ENCODE results near the gene SKIC2. TPM values are rescaled to one million over a fixed set of nuclear protein-coding genes. Genes with fewer than 3 reads are reported as not detected.
"Not testable (repeated sequence)": the region's sequence is repeated elsewhere in the genome, so short reads cannot be mapped to it uniquely, and the experiment has no call there.

SKIC2 gene
- total RNA-seq, 1 donor from 2014 or later, result 35.4 TPM

- H3K27me3 ChIP-seq; DNase-seq (ENCODE audit: extremely low spot score in 2 of 2); intact Hi-C loops (cut with DNase I); H3K27ac ChIP-seq; H3K9me3 ChIP-seq; H3K4me1 ChIP-seq; H3K36me3 ChIP-seq; H3K4me3 ChIP-seq: not testable (repeated sequence)
Observed at GRCh38 chr6:32005991-32006529, 47.1 kb downstream of the SKIC2 start.

- H3K36me3 ChIP-seq; H3K9me3 ChIP-seq; H3K4me3 ChIP-seq; H3K27me3 ChIP-seq; H3K4me1 ChIP-seq; DNase-seq (ENCODE audit: extremely low spot score in 2 of 2); H3K27ac ChIP-seq; intact Hi-C loops (cut with DNase I): not testable (repeated sequence)
Observed at GRCh38 chr6:32007086-32007485, 48.1 kb downstream of the SKIC2 start.

- H3K9me3 ChIP-seq; DNase-seq (ENCODE audit: extremely low spot score in 2 of 2); H3K4me1 ChIP-seq; intact Hi-C loops (cut with DNase I); H3K36me3 ChIP-seq; H3K27ac ChIP-seq; H3K27me3 ChIP-seq; H3K4me3 ChIP-seq: not testable (repeated sequence)
Observed at GRCh38 chr6:32008037-32008436, 49.1 kb downstream of the SKIC2 start.

- DNase-seq (ENCODE audit: extremely low spot score in 2 of 2); H3K27me3 ChIP-seq; intact Hi-C loops (cut with DNase I); H3K36me3 ChIP-seq; H3K27ac ChIP-seq; H3K4me1 ChIP-seq; H3K4me3 ChIP-seq; H3K9me3 ChIP-seq: not testable (repeated sequence)
Observed at GRCh38 chr6:32008616-32009015, 49.6 kb downstream of the SKIC2 start.

GRCh38 chr6:32009537-32009936 is 50.6 kb downstream of the SKIC2 start:
- H3K27ac ChIP-seq; H3K27me3 ChIP-seq; intact Hi-C loops (cut with DNase I); H3K9me3 ChIP-seq; H3K4me1 ChIP-seq; H3K36me3 ChIP-seq; DNase-seq (ENCODE audit: extremely low spot score in 2 of 2); H3K4me3 ChIP-seq: not testable (repeated sequence)

- intact Hi-C loops (cut with DNase I); DNase-seq (ENCODE audit: extremely low spot score in 2 of 2); H3K27me3 ChIP-seq: not testable (repeated sequence)
Observed at GRCh38 chr6:32010856-32011530, 52.0 kb downstream of the SKIC2 start.

GRCh38 chr6:32012941-32013617 is 54.1 kb downstream of the SKIC2 start:
- DNase-seq (ENCODE audit: extremely low spot score in 2 of 2); H3K36me3 ChIP-seq; intact Hi-C loops (cut with DNase I); H3K27ac ChIP-seq; H3K4me3 ChIP-seq; H3K27me3 ChIP-seq; H3K4me1 ChIP-seq; H3K9me3 ChIP-seq: not testable (repeated sequence)

More at GRCh38 chr6:32010856-32011530, 52.0 kb downstream of the SKIC2 start:
- not testable (repeated sequence) for H3K4me1 ChIP-seq, H3K4me3 ChIP-seq, H3K9me3 ChIP-seq, H3K27ac ChIP-seq, H3K36me3 ChIP-seq

GRCh38 chr6:32013738-32014137 is 54.8 kb downstream of the SKIC2 start:
- H3K27ac ChIP-seq; H3K4me1 ChIP-seq; DNase-seq (ENCODE audit: extremely low spot score in 2 of 2); H3K27me3 ChIP-seq; H3K4me3 ChIP-seq; H3K9me3 ChIP-seq; intact Hi-C loops (cut with DNase I); H3K36me3 ChIP-seq: not testable (repeated sequence)

- H3K27me3 ChIP-seq; H3K27ac ChIP-seq; H3K9me3 ChIP-seq; DNase-seq (ENCODE audit: extremely low spot score in 2 of 2); H3K4me1 ChIP-seq; H3K4me3 ChIP-seq; intact Hi-C loops (cut with DNase I); H3K36me3 ChIP-seq: not testable (repeated sequence)
Observed at GRCh38 chr6:32014547-32014946, 55.6 kb downstream of the SKIC2 start, which contains the start of gene C4B. Gene C4B, plus strand, starts transcription at chr6:32014795. Its CDS starts 51 bp downstream, at chr6:32014846.

MicroRNAs encoded within 50 kb of the gene (microRNA counts, 767-probe panel; counts per million panel counts)
- microRNA hsa-miR-1236, result 238 to 261 counts per million in 2 donors

Small RNA genes within 50 kb of the gene (microRNA-seq; reads per million reads assigned to microRNA genes)
- gene MIR1236 (ENCODE audit: borderline number of aligned reads, borderline replicate concordance), result not detected

Small RNA genes within 50 kb of the gene (small RNA-seq; reads per million reads assigned to genes)
- not detected for gene AL645922.1

Other genes starting within 250 kb of the SKIC2 start
- gene LY6G6D, start 243.8 kb upstream of the SKIC2 start, total RNA-seq, result not detected
- gene LY6G6C, start 237.4 kb upstream of the SKIC2 start, total RNA-seq, result not detected
- not detected for gene MPIG6B, start 235.8 kb upstream of the SKIC2 start, total RNA-seq
- 108 TPM for gene DDAH2, start 229.9 kb upstream of the SKIC2 start, total RNA-seq
- 250 TPM for gene CLIC1, start 222.6 kb upstream of the SKIC2 start, total RNA-seq
- 11.0 TPM for gene MSH5, start 219.2 kb upstream of the SKIC2 start, total RNA-seq
- not detected for gene SAPCD1, start 196.5 kb upstream of the SKIC2 start, total RNA-seq
- 0.74 TPM for gene VWA7, start 181.8 kb upstream of the SKIC2 start, total RNA-seq
- 39.8 TPM for gene VARS1, start 163.4 kb upstream of the SKIC2 start, total RNA-seq
- 51.6 TPM for gene LSM2, start 152.2 kb upstream of the SKIC2 start, total RNA-seq
- 0.98 TPM for gene HSPA1L, start 143.9 kb upstream of the SKIC2 start, total RNA-seq
- 345 TPM for gene HSPA1A, start 143.6 kb upstream of the SKIC2 start, total RNA-seq
- gene HSPA1B, start 131.4 kb upstream of the SKIC2 start, total RNA-seq, result 466 TPM
- gene NEU1, start 96.4 kb upstream of the SKIC2 start, total RNA-seq, result 26.0 TPM
- gene SLC44A4, start 80.2 kb upstream of the SKIC2 start, total RNA-seq, result 5.9 TPM
- gene EHMT2, start 61.5 kb upstream of the SKIC2 start, total RNA-seq, result 45.2 TPM
- gene ZBTB12, start 57.1 kb upstream of the SKIC2 start, total RNA-seq, result 1.7 TPM
- 2.9 TPM for gene C2, start 31.5 kb upstream of the SKIC2 start, total RNA-seq
- gene CFB, start 13.1 kb upstream of the SKIC2 start, total RNA-seq, result 9.6 TPM
- 100 TPM for gene NELFE, start 204 bp upstream of the SKIC2 start, total RNA-seq
- gene DXO, start 13.0 kb downstream of the SKIC2 start, total RNA-seq, result 15.5 TPM
- 31.4 TPM for gene C4A, start 22.9 kb downstream of the SKIC2 start, total RNA-seq
- gene C4B, start 55.6 kb downstream of the SKIC2 start, total RNA-seq, result 23.1 TPM
- gene CYP21A2, start 79.2 kb downstream of the SKIC2 start, total RNA-seq, result 9.3 TPM
- 207 TPM for gene TNXB, start 150.2 kb downstream of the SKIC2 start, total RNA-seq
- 76.6 TPM for gene ATF6B, start 169.1 kb downstream of the SKIC2 start, total RNA-seq
- 2.7 TPM for gene FKBPL, start 171.1 kb downstream of the SKIC2 start, total RNA-seq
- 8.8 TPM for gene PRRT1, start 192.8 kb downstream of the SKIC2 start, total RNA-seq
- gene PPT2, start 195.0 kb downstream of the SKIC2 start, total RNA-seq, result 31.9 TPM
- 13.3 TPM for gene EGFL8, start 205.4 kb downstream of the SKIC2 start, total RNA-seq
- gene AGPAT1, start 216.9 kb downstream of the SKIC2 start, total RNA-seq, result 35.1 TPM
- 48.4 TPM for gene RNF5, start 219.2 kb downstream of the SKIC2 start, total RNA-seq
- 8.1 TPM for gene AGER, start 225.1 kb downstream of the SKIC2 start, total RNA-seq
- 49.4 TPM for gene PBX2, start 231.0 kb downstream of the SKIC2 start, total RNA-seq
- gene GPSM3, start 233.5 kb downstream of the SKIC2 start, total RNA-seq, result 16.2 TPM

Data from vagina (tissue), 2 donors.